Sigmoid colon (tissue), 7 donors: ENCODE measurements around the gene FAM98B. TPM values are rescaled to one million over a fixed set of nuclear protein-coding genes. Genes with fewer than 3 reads are reported as not detected.

Experiments used
- DNase-seq: peaks from one replicate; pipeline ENCODE4 v3.0.0-alpha.2; 2019
- H3K27ac ChIP-seq, 4 donors: fragments of 200-600 bp; sonication (generic); one replicate each; pipeline ENCODE4 v1.5.1; 2016 to 2019; ENCODE audit warnings: mild to moderate bottlenecking in 1 of 4
- H3K27me3 ChIP-seq, 3 donors: fragments of 200-600 bp; sonication (generic); one replicate each; pipeline ENCODE4 v1.5.1; 2019; ENCODE audit warnings: mild to moderate bottlenecking in 1 of 3
- H3K36me3 ChIP-seq, 4 donors: fragments of 200-600 bp; sonication (generic); one replicate each; pipeline ENCODE4 v1.5.1; 2016 to 2019
- H3K4me1 ChIP-seq, 4 donors: fragments of 200-600 bp; sonication (generic); one replicate each; pipeline ENCODE4 v1.5.1; 2017 to 2019
- H3K4me3 ChIP-seq, 4 donors: fragments of 200-600 bp; sonication (generic); one replicate each; pipeline ENCODE4 v1.5.1; 2017 to 2019; ENCODE audit warnings: mild to moderate bottlenecking in 2 of 4, moderate library complexity in 1 of 4
- H3K9me3 ChIP-seq, 4 donors: fragments of 200-600 bp in 3 of 4; sonication (generic) in 3 of 4; one replicate each; pipeline versions ENCODE4 v1.5.1 to v1.6.1; 2013 to 2019
- EP300 ChIP-seq, 4 donors: sonication (generic); formaldehyde crosslinking; IDR thresholded peaks; one replicate each; pipeline ENCODE4 v1.6.1; 2017; ENCODE audit warnings: antibody characterized with exemption in 4 of 4
- POLR2A ChIP-seq, 2 donors: fragments of 450-650 bp; IDR thresholded peaks; one replicate each; pipeline ENCODE4 v1.6.1; 2016; ENCODE audit warnings: antibody characterized with exemption in 2 of 2, mild to moderate bottlenecking in 2 of 2, moderate library complexity in 2 of 2
- POLR2AphosphoS5 ChIP-seq, 4 donors: sonication (generic); formaldehyde crosslinking; IDR thresholded peaks; one replicate each; pipeline ENCODE4 v1.6.1; 2017; ENCODE audit warnings: antibody characterized with exemption in 4 of 4
- WGBS, 2 donors: extraction: QIAGEN DNeasy Blood & Tissue Kit; methylation state at CpG; one replicate each; pipeline ENCODE4 v1.1.7; 2013; 5-methylcytosine and 5-hydroxymethylcytosine counted together
- intact Hi-C: fragments of 100-400 bp; cut with DNase I; formaldehyde crosslinking; loops from one replicate; pipeline ENCODE4 v1.15.1; 2023
- polyA plus RNA-seq, 3 donors: library from polyadenylated mRNA; stranded (reverse); fragments of 200-250 nt; gene quantifications; one replicate each; pipeline ENCODE4 v1.2.3, GENCODE V29; 2013
- total RNA-seq, 4 donors: library from RNA; depleted of rRNA; stranded (reverse); fragments of >200 nt; gene quantifications; one replicate each; pipeline ENCODE4 v1.1.0, GENCODE V29; 2016
- TF ChIP-seq, protein P1 (sequence below), 4 experiments: fragments of 450-650 bp in 3 of 4; fragments of 200-600 bp in 1 of 4; IDR thresholded peaks; one replicate each; pipeline ENCODE4 v1.5.1; 2016 to 2019; ENCODE audit warnings: antibody characterized with exemption in 4 of 4, mild to moderate bottlenecking in 3 of 4, moderate library complexity in 2 of 4
- donor health status: healthy with polysubstance abuse.
- donor health status: Bipolar disorder and iron deficiency.
- donor health status: healthy.

FAM98B gene
- 10 to 100 TPM; 12.1 to 16.6 (median 13.8) TPM for total RNA-seq
- 10 to 100 TPM; 10.9 to 13.3 (median 12.0) TPM for polyA plus RNA-seq

DNA sequence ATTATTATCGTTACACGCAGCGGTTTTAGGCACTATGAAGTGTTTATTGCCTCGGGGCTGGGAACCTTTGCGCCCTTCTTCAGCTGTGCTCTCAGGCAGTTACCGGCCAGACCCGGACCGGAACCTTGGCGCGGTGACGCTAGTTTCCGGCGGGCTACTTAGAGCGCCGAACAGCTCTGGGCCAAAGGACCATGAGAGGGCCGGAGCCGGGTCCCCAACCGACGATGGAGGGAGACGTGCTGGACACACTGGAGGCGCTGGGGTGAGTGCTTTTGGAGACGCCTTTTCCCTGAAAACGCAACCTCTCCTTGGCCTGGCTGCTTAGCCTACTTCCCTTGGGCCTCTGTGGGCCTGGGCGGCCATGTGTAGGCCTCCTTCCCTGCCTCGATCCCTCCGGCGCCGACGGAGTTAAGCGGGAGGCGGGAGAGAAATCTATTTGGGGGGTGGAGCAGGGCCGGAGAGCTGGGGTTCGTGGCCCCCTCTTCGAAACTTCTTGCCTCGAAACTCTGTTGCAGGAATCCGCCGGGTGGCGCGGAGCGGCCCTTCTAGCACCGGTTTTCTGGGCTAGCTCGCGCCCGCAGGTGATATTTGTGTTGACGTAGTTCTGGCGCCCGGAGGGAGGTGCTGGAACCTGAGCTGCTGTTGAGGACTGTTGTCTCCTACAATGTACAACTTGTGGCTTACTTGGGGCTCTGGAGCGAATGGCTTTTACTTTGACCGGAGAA lies at the start of gene FAM98B:
Gene FAM98B (plus strand): TSS at position 157 of the 725 bp plus-strand sequence. CDS start 35 bp downstream, at position 192.
- TF ChIP-seq, protein P1, sequence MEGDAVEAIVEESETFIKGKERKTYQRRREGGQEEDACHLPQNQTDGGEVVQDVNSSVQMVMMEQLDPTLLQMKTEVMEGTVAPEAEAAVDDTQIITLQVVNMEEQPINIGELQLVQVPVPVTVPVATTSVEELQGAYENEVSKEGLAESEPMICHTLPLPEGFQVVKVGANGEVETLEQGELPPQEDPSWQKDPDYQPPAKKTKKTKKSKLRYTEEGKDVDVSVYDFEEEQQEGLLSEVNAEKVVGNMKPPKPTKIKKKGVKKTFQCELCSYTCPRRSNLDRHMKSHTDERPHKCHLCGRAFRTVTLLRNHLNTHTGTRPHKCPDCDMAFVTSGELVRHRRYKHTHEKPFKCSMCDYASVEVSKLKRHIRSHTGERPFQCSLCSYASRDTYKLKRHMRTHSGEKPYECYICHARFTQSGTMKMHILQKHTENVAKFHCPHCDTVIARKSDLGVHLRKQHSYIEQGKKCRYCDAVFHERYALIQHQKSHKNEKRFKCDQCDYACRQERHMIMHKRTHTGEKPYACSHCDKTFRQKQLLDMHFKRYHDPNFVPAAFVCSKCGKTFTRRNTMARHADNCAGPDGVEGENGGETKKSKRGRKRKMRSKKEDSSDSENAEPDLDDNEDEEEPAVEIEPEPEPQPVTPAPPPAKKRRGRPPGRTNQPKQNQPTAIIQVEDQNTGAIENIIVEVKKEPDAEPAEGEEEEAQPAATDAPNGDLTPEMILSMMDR (IDR thresholded peaks at IDR 0.05), result peak in 1 of 4 experiments; percentile 10
- TF ChIP-seq POLR2AphosphoS5 (IDR thresholded peaks at IDR 0.05) (peak; percentile 55 to 75 (median 68)), POLR2A (IDR thresholded peaks at IDR 0.05) (no peak), EP300 (IDR thresholded peaks at IDR 0.05) (peak in 1 of 4 donors; percentile 20)
- peak within 1 kb of the TSS; percentile 91 to 94 (median 93) for H3K27ac ChIP-seq
- H3K4me3 ChIP-seq, result peak within 1 kb of the TSS; percentile 68 to 83 (median 72)
- H3K27me3 ChIP-seq, result no peaks in the 10 kb centered on the region
- H3K9me3 ChIP-seq, result no peaks in the 10 kb centered on the region
- H3K4me1 ChIP-seq, result peaks cover 0 to 22% (median 12%) of the 10 kb centered on the region in 4 donors
- intact Hi-C loops, result loop anchor here (5.0 kb wide), 1 partner anchor 202 kb away; the partner anchor contains the start of gene SPRED1
- H3K36me3 ChIP-seq, result no peaks in the 10 kb centered on the region
- WGBS, 2 donors, result 0% methylated on average over 49 of the region's 49 CpGs
- DNase-seq, result peak; percentile 93

- intact Hi-C loops, result no loop called here
- H3K27ac ChIP-seq, result no peak overlapping the region
- no peaks in the 10 kb centered on the region for H3K9me3 ChIP-seq
- 76 to 79% methylated on average over 7 of the region's 7 CpGs for WGBS, 2 donors
- no peak overlapping the region for H3K4me3 ChIP-seq
- H3K27me3 ChIP-seq, result no peaks in the 10 kb centered on the region
- H3K4me1 ChIP-seq, result no peaks in the 10 kb centered on the region
- DNase-seq, result no peak
- H3K36me3 ChIP-seq, result no peaks in the 10 kb centered on the region
- TF ChIP-seq EP300 (IDR thresholded peaks at IDR 0.05) (no peak), POLR2A (IDR thresholded peaks at IDR 0.05) (no peak), POLR2AphosphoS5 (IDR thresholded peaks at IDR 0.05) (no peak)
- TF ChIP-seq, protein P1 (IDR thresholded peaks at IDR 0.05), result no peak
These were observed 47.5 kb upstream of the FAM98B start for GRCh38 chr15:38406436-38406835.

DNA sequence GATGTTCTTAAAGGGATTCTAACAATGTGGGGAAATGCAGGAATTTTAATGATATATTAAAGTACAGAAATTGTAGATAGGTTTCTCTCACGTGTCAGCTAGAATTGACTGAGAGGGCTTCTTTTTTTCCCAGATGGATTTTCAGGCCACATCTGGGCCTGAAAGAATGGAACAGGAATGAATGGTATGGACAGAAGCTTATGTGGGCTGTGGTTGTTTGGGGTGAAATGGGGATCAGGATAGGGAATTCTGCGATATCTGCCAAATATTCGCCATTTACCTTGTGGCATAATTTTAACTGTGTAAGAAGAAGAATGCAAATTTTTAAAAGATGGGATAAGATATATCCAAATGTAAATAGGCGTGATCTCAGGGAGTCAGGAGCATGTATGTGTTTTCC lies 45.4 kb upstream of the FAM98B start:
- Histone ChIP-seq H3K4me1 (no peaks in the 10 kb centered on the region), H3K4me3 (no peak overlapping the region), H3K9me3 (no peaks in the 10 kb centered on the region), H3K27ac (no peak overlapping the region), H3K36me3 (no peaks in the 10 kb centered on the region), H3K27me3 (no peaks in the 10 kb centered on the region)
- WGBS, 2 donors, result 88 to 89% methylated on average over 4 of the region's 4 CpGs
- TF ChIP-seq POLR2A (IDR thresholded peaks at IDR 0.05) (no peak), EP300 (IDR thresholded peaks at IDR 0.05) (no peak), POLR2AphosphoS5 (IDR thresholded peaks at IDR 0.05) (no peak)
- TF ChIP-seq, protein P1 (IDR thresholded peaks at IDR 0.05), result no peak
- intact Hi-C loops, result no loop called here
- no peak for DNase-seq

DNA sequence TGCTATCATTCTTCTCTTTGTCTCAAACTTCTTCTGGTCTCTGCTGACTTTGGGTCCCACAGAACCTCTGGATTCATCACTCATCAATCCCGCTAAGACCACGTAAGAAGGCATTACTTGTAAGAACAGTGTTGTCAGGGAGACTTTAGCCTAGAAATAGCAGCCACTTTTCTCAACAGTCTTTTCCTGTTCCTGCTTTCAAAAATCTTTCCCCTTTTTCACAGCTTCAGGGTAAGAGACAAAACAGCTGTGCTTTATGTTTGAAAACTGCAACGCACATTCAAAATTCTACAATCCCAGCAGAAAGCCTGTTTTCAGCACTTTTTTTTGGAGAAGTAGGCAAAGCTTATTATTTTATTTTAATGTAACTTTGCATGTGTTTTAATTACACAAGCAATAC lies 42.0 kb upstream of the FAM98B start:
- Histone ChIP-seq H3K4me1 (no peaks in the 10 kb centered on the region), H3K27ac (no peak overlapping the region), H3K9me3 (no peaks in the 10 kb centered on the region), H3K36me3 (no peaks in the 10 kb centered on the region), H3K27me3 (no peaks in the 10 kb centered on the region), H3K4me3 (no peak overlapping the region)
- 33 to 72% methylated on average over 3 of the region's 3 CpGs for WGBS, 2 donors
- no peak for TF ChIP-seq EP300 (IDR thresholded peaks at IDR 0.05)
- no peak for TF ChIP-seq POLR2AphosphoS5 (IDR thresholded peaks at IDR 0.05)
- no peak for TF ChIP-seq POLR2A (IDR thresholded peaks at IDR 0.05)
- TF ChIP-seq, protein P1 (IDR thresholded peaks at IDR 0.05), result no peak
- DNase-seq, result no peak
- intact Hi-C loops, result no loop called here
